GM12865 (cell line): Measurements from ENCODE around the gene NPEPL1.

Source experiments
- DNase-seq: peaks from one replicate; pipeline ENCODE4 v3.0.0; 2010; ENCODE audit warnings: low read depth
- H3K4me3 ChIP-seq: 2 replicates; pipeline ENCODE4 v1.5.1; 2011; ENCODE audit warnings: mild to moderate bottlenecking, low read depth, low read length, control low read depth
- CTCF ChIP-seq: IDR thresholded peaks from 2 replicates; pipeline ENCODE4 v1.5.1; 2011; ENCODE audit warnings: low read length, control low read depth, low read depth, inconsistent platforms; ENCODE audit not compliant: insufficient read depth; ENCODE audit errors: missing control alignments

Gene NPEPL1

DNA sequence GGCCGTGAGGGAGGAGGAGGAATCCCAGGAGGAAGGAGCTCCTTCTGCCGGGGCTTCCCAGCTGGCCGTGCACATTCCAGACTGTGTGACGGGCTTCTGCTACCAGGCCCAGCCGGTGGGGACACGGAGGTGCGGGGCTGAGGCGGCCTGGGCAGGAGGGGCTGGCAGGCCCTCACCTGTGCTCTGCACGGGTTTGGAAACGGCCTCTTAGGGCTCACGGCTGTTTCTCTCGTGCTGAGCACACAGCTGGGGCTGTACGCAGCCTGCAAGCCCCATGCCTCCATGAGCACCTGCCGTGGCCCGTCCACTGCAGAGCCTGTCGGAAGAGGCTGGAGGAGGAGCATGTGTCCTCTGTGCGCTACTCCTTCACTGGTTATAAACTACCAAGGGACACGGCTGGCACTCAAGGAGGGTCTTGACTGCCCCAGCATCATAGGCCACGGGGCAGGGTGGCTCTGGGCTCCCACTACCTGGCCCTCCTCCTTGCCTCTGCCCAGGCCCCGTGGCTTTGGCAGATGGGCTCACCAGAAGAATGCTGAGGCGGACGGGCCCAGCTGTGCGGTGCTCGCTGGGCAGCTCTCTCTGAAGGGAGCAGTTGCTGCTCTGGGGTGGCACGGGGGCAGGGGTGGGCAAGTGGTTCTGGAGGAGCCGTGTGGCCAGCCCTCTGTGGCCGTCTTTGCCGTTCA is 15.8 kb downstream of the NPEPL1 start:
- no peak for TF ChIP-seq CTCF

DNA sequence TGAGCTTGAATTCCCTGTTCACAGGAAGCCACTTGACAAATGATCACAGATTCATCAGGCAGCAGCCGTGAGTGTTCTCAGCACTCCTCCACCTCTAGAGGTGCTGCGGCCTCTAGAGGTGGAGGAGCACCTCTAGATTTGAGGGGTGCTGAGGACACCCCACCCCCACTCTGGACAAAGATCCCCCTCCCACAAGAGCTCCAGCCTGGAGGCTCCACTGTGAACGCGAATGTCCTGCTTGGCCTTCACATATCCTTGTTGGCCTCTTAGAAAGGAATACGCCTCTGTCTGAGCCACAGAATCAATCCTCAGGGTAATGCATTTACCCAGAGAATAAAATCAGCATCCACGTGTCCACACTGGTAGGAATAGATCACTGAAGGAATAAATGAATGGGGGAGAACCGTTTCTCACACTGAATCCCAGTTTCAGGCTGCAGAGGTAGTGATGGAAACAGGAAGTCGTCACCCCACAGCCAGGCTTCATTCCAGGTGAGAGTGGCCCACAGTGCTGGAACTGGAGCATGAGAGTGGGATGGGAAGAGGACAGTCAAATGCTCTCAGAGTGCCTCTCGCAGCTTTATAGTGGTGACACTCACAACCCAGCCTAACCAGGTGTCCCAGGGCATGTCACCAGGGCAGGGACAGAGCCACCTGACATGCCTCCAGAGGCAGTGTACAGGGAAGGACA is 16.6 kb downstream of the NPEPL1 start:
- no peak for TF ChIP-seq CTCF
- no peak for DNase-seq
- H3K4me3 ChIP-seq: no peak overlapping the region

More for the DNA sequence above, 15.8 kb downstream of the NPEPL1 start:
- H3K4me3 ChIP-seq: no peak overlapping the region
- DNase-seq: no peak

GRCh38 chr20:58709703-58710039 is 17.1 kb downstream of the NPEPL1 start:
- no peak overlapping the region for H3K4me3 ChIP-seq
- no peak for TF ChIP-seq CTCF
- DNase-seq: no peak

DNA sequence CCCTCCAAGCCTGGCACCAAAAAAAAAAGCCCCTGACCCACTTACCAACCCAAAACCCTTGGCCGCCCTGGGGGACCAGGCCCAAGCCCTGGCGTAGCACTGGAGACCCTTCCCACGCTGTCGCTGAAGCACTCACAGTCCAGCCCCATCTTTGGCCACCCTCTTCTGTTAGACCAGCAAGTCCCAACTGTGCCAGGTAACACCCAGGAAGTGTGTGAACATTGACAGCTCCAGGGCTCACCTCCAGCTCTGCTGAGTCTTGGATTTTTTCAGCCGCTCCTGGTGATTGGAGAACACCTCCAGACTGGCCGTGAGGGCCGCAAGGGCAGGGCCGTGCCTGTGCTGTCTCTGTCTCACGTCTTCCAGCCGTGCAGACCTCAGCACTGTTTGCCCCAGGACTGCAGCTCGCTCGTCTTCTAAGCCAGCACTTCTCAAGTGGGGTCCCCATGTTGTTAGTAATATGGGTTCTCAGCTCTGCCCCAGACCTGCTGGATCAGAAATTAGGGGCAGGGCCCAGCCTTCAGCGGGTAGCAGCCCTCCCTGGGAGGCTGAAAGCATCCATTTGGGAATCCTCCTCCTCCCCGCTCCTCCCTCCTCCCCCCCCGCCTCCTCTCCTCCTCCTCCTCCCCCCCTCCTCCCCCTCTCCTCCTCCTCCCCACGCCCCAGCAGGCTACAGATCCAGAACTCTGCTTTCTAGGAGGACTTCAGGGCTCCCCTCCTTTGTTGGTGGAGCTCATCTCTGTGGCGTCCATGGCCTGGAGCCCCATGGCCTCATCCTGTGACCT is 18.1 kb downstream of the NPEPL1 start:
- no peak for TF ChIP-seq CTCF
- peak; percentile 0 for DNase-seq
- H3K4me3 ChIP-seq: no peak overlapping the region

- no peak for TF ChIP-seq CTCF
- DNase-seq: no peak
- H3K4me3 ChIP-seq: no peak overlapping the region
Measured at GRCh38 chr20:58711266-58712051, 18.9 kb downstream of the NPEPL1 start.

DNA sequence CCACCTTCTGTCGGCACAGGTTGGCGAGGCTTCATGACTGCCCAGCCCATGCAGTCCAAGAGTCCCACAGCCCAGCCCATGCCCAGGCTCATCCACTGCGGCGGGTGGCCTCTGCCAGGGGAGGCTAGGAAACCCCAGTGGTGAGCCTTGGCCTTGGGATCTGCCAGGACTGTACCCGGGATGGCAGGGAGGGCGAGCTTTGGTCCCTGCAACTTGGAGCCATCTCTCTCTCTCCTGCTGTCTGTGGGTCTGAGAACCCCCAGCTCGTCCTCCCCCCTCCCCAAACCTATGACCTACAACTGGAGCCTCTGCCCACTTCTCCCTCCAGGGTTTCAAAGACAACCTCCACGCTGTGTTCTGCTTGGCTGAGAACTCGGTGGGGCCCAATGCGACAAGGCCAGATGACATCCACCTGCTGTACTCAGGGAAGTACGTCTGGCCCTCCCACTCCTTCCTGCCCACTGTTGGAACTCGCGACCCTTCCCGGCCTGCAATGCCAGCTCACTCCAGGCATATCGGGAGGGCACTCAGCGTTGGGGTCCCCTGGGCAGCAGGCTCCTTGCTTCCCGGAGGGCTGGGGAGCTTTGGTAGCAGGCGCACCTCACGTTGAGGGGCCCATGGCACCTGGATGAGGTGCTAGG is 19.7 kb downstream of the NPEPL1 start:
- DNase-seq: no peak

More for the DNA sequence above, 19.7 kb downstream of the NPEPL1 start:
- H3K4me3 ChIP-seq: no peak overlapping the region
- no peak for TF ChIP-seq CTCF
